Measurements from ENCODE around the gene PIGQ.
A peak's percentile ranks its signal among the peaks of the same experiment; 100 is the strongest.

The PIGQ gene

GRCh38 chr16:543301-544164 is 26.2 kb upstream of the PIGQ start:
- Histone ChIP-seq H3K9me3 (no peaks in the 10 kb centered on the region), H3K27me3 (no peaks in the 10 kb centered on the region), H3K27ac (no peak overlapping the region), H3K36me3 (peaks cover 0 to 55% (median 11%) of the 10 kb centered on the region in 3 donors), H3K4me1 (no peaks in the 10 kb centered on the region), H3K4me3 (no peak overlapping the region)
- no peak for DNase-seq
- intact Hi-C loops (cut with DNase I; ENCODE audit: low total_unique reads) = no loop called here
- TF ChIP-seq CTCF (IDR thresholded peaks at IDR 0.05) = no peak

- DNase-seq = no peak
- intact Hi-C loops (cut with DNase I; ENCODE audit: low total_unique reads) = no loop called here
- Histone ChIP-seq H3K36me3 (peaks cover 0 to 62% (median 21%) of the 10 kb centered on the region in 3 donors), H3K27ac (no peak overlapping the region), H3K9me3 (no peaks in the 10 kb centered on the region), H3K4me3 (no peak overlapping the region), H3K4me1 (no peaks in the 10 kb centered on the region), H3K27me3 (no peaks in the 10 kb centered on the region)
- no peak for TF ChIP-seq CTCF (IDR thresholded peaks at IDR 0.05)
Observed at GRCh38 chr16:544517-544916, 25.3 kb upstream of the PIGQ start.

- peaks cover 10 to 69% (median 36%) of the 10 kb centered on the region in 3 donors for H3K36me3 ChIP-seq
- no peak overlapping the region for H3K27ac ChIP-seq
- no peak overlapping the region for H3K4me3 ChIP-seq
- no peaks in the 10 kb centered on the region for H3K9me3 ChIP-seq
- DNase-seq = peak in 1 of 2 donors; percentile 45
- intact Hi-C loops (cut with DNase I; ENCODE audit: low total_unique reads) = no loop called here
- TF ChIP-seq CTCF (IDR thresholded peaks at IDR 0.05) = peak; percentile 22 to 26
- H3K4me1 ChIP-seq = no peaks in the 10 kb centered on the region
- H3K27me3 ChIP-seq = no peaks in the 10 kb centered on the region
Observed at GRCh38 chr16:546909-547770, 22.6 kb upstream of the PIGQ start.

GRCh38 chr16:548586-548985 is 21.2 kb upstream of the PIGQ start:
- no peaks in the 10 kb centered on the region for H3K9me3 ChIP-seq
- H3K27me3 ChIP-seq = no peaks in the 10 kb centered on the region
- no peak overlapping the region for H3K4me3 ChIP-seq
- H3K27ac ChIP-seq = no peak overlapping the region
- peaks cover 13 to 83% (median 49%) of the 10 kb centered on the region in 3 donors for H3K36me3 ChIP-seq
- H3K4me1 ChIP-seq = no peaks in the 10 kb centered on the region
- no peak for DNase-seq
- no peak for TF ChIP-seq CTCF (IDR thresholded peaks at IDR 0.05)
- intact Hi-C loops (cut with DNase I; ENCODE audit: low total_unique reads) = no loop called here

GRCh38 chr16:549544-550263 is 20.1 kb upstream of the PIGQ start:
- peaks cover 13 to 89% (median 51%) of the 10 kb centered on the region in 3 donors for H3K36me3 ChIP-seq
- intact Hi-C loops (cut with DNase I; ENCODE audit: low total_unique reads) = no loop called here

More at GRCh38 chr16:549544-550263, 20.1 kb upstream of the PIGQ start:
- no peak overlapping the region for H3K4me3 ChIP-seq
- no peak overlapping the region for H3K27ac ChIP-seq
- no peaks in the 10 kb centered on the region for H3K4me1 ChIP-seq
- no peak for DNase-seq
- no peak for TF ChIP-seq CTCF (IDR thresholded peaks at IDR 0.05)
- no peaks in the 10 kb centered on the region for H3K9me3 ChIP-seq
- H3K27me3 ChIP-seq = no peaks in the 10 kb centered on the region
